Esophagus muscularis mucosa (tissue), 3 donors: ENCODE results near the gene GNG13.

Experiments
- EP300 ChIP-seq: sonication (generic); formaldehyde crosslinking; IDR thresholded peaks from one replicate; pipeline ENCODE4 v1.6.1; 2017; ENCODE audit warnings: antibody characterized with exemption
- POLR2AphosphoS5 ChIP-seq, 2 donors: sonication (generic); formaldehyde crosslinking; IDR thresholded peaks; one replicate each; pipeline ENCODE4 v1.6.1; 2017; ENCODE audit warnings: antibody characterized with exemption in 2 of 2

- no peak for TF ChIP-seq POLR2AphosphoS5 (IDR thresholded peaks at IDR 0.05)
- TF ChIP-seq EP300, result no peak
These were observed 13.1 kb downstream of the GNG13 start for GRCh38 chr16:787321-787966.
